Stimulated activated CD8-positive, alpha-beta memory T cell treated with anti-CD3 and anti-CD28 coated beads, Interleukin-15, amount 100 ng/mL, for 48 hours (primary cell): ENCODE data around the gene MMP23B.

Experiments
- DNase-seq, 2 donors: peaks; one replicate each; pipeline ENCODE4 v3.0.0-alpha.2; 2020; ENCODE audit warnings: low read depth in 2 of 2

MMP23B gene

DNA sequence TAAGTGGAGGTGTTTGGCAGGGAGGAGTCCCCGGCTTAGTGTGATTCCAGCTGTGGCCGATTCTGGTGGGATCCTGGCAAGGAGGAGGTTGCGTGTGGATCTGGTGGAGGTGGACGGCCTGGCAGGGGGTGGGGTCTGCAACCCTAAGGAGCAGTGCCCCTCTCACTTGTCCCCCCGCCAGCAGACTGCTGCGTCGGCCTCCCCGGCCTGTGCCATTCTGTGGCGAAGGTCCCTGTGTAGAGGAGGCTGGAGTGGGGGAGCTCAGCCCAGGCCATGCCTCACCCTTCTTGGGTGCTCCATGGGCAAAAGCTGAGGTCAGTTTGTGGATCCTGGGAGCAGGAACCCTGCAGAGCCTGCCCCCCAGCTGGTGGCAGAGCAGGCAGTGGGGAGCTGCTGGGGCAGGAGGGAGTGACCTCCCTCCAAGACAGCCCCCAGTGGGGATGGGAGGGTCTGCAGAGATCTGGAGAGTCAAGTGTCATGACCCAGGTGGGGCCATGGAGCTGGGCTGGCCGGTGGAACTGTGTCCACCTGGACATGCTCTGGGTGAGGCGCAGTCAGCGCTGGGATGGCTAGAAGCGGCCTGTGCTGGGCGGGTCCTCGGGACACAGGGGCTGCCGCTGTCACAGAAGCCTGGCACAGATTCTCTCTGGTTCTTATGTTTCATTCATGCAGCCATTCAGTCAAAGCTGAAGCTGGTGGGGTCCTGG lies 11.4 kb upstream of the MMP23B start:
- DNase-seq: no peak

- DNase-seq: no peak
Measured at GRCh38 chr1:1621173-1622009, 10.6 kb upstream of the MMP23B start.

GRCh38 chr1:1622010-1622787 lies 9.8 kb upstream of the MMP23B start:
- no peak for DNase-seq

DNA sequence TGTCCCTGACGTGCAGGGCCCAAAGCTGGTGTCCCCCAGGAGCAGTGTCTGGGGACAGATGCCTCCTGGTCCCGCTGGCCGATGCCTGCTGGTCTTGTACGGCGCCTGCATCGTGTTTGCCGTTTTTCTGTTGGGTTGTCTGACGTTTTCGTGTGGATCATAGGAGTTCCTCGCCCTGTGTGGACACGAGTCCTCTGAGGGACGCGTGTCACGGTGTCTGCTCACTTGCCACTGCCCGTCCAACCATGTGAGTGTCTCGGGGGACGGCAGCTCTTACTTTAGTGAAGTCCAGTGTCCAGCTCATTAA lies 9.2 kb upstream of the MMP23B start:
- no peak for DNase-seq

- no peak for DNase-seq
Measured at GRCh38 chr1:1623181-1623630, 8.8 kb upstream of the MMP23B start.

DNA sequence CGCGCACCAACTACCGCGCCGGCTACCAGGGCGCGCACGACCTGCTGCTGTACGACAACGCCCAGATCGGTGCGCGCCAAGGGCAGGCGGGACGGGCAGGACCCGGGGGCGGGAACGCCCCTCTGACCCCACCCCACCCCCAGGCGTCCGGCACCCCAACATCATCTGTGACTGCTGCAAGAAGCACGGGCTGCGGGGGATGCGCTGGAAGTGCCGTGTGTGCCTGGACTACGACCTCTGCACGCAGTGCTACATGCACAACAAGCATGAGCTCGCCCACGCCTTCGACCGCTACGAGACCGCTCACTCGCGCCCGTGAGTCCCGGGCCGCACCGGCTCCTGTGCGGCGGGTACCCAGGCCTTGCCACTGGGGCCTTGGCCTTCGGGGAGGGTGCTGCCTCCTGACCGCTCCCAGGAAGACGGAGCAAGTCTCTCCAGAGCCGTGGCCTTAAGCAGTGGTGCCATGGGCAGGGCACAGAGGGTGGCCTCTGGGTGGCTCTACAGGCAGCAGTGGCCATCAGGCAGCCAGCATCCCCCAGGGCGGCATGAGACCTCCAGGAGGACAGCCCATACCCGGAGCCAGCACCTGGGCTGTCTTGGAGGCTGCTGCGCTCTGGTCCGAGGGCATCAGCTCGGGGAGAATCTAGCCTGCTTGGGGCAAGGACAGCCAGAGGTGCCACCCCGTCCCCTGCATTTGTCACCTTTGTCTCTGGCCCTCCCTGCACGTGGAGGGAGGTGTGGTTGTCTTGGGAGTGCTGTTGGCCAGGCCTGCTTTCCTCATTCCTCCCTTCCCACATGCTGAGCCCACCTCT lies 8.1 kb upstream of the MMP23B start:
- no peak for DNase-seq

DNA sequence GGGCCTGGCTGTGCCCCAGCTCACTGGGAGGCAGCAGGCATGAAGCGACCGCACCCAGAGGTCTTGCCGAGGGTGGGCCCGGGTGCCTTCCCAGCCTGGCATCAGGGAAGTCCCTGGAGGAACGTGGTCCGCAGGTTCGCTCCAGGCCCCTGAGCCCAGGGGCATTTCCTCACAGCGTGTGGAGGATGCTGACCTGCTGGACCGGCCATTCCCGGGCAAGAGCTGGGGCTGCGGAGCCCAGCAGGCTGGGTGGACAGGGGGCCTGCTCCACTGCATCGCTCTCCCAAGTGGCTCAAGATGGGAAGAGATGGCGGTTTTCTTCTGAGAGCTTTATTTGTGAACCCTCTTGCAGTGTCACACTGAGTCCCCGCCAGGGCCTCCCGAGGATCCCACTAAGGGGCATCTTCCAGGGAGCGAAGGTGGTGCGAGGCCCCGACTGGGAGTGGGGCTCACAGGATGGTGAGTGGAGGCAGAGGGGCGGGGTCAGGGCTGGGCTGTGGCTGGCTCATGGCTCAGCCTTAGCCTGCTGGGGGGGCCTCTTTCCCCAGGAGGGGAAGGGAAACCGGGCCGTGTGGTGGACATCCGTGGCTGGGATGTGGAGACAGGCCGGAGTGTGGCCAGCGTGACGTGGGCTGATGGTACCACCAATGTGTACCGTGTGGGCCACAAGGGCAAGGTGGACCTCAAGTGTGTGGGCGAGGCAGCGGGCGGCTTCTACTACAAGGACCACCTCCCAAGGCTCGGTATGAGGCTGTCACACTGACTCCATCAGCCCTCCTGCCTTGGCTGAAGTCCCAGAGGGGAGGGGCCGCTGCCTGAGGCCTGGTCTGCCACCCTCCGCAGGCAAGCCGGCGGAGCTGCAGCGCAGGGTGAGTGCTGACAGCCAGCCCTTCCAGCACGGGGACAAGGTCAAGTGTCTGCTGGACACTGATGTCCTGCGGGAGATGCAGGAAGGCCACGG lies 7.2 kb upstream of the MMP23B start:
- no peak for DNase-seq

- no peak for DNase-seq
Measured at GRCh38 chr1:1625404-1625775, 6.6 kb upstream of the MMP23B start.

GRCh38 chr1:1625824-1626206 lies 6.2 kb upstream of the MMP23B start:
- no peak for DNase-seq

DNA sequence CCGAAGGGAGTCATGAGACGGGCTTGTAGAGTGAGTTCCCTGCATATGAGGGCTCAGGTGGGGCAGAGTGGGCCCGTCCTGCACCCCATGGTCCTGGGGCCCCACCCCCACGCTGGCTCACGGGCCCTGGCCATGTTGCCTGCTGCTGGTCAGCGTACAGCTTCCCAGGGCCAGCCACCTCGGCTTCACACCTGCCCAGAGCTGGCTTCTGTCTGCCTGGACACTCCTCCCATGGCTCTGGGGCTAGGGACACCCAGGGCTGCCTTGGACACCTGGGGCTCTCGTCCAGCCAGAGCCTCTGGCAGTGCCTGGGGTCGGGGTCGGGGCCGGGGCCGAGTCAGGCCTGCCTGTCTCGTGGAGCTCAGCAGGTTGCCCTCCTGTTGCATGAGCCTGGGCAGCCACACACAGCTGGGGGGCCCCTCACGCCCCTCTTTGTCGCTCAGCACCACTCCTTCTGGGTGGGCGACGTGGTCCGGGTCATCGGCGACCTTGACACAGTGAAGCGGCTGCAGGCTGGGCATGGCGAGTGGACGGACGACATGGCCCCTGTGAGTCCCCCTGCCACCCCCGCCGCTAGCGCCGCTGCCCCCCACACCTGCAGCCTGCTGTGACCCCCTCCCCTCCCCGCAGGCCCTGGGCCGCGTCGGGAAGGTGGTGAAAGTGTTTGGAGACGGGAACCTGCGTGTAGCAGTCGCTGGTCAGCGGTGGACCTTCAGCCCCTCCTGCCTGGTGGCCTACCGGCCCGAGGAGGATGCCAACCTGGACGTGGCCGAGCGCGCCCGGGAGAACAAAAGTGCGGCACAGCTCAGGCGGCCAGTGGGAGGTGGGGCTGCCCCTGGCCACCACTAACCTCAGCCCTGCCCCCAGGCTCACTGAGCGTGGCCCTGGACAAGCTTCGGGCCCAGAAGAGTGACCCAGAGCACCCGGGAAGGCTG lies 5.5 kb upstream of the MMP23B start:
- no peak for DNase-seq

DNA sequence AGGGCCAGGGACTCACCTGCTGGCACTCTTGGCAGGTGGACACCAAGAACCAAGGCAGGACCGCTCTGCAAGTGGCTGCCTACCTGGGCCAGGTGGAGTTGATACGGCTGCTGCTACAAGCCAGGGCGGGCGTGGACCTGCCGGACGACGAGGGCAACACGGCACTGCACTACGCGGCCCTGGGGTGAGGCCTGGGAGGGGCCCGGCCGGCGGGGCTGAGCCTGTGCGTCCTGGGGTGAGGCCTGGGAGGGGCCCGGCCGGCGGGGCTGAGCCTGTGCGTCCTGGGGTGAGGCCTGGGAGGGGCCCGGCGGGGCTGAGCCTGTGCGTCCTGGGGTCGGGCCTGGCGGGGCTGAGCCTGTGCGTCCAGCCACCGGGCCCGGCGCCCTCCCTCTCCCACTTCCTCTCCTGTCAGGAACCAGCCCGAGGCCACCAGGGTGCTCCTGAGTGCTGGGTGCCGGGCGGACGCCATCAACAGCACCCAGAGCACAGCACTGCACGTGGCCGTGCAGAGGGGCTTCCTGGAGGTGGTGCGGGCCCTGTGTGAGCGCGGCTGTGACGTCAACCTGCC lies 4.6 kb upstream of the MMP23B start:
- DNase-seq: no peak

DNA sequence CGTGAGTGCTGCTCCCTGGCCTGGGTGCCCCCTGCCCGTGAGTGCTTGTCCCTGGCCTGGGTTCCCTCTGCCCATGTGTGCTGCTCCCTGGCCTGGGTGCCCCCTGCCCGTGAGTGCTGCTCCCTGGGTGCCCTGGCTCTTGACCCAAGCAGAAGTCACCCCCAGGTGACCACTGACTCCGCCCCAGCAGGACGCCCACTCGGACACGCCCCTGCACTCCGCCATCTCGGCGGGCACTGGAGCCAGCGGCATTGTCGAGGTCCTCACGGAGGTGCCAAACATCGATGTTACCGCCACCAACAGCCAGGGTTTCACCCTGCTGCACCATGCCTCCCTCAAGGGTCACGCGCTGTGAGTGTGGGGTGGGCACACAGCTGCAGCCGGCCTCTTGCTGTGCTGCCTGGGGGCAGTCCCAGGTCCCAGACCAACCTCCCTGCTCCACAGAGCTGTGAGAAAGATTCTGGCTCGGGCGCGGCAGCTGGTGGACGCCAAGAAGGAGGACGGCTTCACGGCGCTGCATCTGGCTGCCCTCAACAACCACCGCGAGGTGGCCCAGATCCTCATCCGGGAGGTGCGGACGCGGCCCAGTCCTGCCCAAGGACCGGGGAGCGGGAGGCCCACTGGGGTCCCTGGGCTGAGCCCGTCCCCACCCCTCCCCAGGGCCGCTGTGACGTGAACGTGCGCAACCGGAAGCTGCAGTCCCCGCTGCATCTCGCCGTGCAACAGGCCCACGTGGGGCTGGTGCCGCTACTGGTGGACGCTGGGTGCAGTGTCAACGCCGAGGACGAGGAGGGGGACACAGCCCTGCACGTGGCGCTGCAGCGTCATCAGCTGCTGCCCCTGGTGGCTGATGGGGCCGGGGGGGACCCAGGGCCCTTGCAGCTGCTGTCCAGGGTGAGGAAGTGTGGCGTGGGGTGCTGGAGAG lies 3.9 kb upstream of the MMP23B start:
- DNase-seq: no peak

- peak in 1 of 2 donors; percentile 40 for DNase-seq
Measured at GRCh38 chr1:1628754-1629429, 3.1 kb upstream of the MMP23B start.

- DNase-seq: peak; percentile 50
Measured at GRCh38 chr1:1629430-1630190, 2.4 kb upstream of the MMP23B start.

DNA sequence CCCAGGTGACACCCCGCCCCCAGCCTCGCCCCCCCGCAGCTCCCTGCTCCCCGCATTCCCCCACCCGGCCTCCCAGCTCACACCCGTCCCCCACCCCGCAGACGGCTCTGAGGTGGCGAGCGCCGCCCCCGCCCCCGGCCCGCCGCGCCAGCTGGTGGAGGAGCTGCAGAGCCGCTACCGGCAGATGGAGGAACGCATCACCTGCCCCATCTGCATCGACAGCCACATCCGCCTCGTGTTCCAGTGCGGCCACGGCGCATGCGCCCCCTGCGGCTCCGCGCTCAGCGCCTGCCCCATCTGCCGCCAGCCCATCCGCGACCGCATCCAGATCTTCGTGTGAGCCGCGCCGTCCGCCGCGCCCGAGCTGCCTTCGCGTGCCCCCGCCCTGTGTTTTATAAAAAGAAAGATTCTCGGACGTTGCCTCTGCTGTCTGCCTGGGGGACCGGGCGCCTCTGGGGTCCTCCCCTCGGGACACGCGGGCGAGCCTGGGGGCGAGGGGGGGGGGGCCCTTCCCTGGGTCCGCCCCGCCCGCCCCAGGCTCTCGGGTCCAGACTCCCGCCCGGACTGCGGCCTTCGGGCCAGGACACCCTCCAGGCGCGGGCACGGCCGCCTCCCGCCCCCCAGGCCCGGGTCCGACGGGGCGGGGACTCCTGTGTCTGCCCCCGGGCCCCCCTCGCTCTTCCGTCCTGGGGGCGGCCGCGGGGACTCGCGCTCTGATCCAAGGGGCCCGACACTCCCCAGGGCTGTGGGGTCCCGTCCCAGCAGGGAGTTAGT lies 1.6 kb upstream of the MMP23B start:
- peak; percentile 88 to 90 for DNase-seq
